Activated naive CD8-positive, alpha-beta T cell treated with anti-CD3 and anti-CD28 coated beads, Interleukin-2, amount 50 U/mL, for 16 hours (primary cell): Measurements from ENCODE around the gene UNC13C.

Source experiments
- DNase-seq: peaks from one replicate; pipeline ENCODE4 v3.0.0-alpha.2; 2020; ENCODE audit warnings: low read depth, low spot score

The UNC13C gene

DNA sequence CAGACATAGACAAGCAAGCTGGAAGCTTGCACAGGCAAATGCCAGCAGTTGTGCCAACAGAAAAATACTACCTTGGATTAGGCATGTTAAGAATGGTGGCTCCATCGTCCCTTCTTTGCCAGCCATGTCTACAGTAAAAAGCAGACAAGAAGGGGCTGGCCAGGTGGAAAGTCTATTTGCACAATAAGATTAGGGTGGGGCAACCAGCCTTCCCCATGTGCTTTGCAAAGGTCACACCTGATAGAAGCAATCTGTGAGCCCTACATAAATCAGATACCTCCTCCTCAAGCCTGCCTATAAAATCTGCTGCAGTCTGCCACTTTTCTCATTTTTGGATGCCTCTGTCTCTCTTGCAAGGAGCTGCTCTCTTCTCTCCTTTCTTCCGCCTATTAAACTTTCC, 662.6 kb downstream of the UNC13C start:
- no peak for DNase-seq

DNA sequence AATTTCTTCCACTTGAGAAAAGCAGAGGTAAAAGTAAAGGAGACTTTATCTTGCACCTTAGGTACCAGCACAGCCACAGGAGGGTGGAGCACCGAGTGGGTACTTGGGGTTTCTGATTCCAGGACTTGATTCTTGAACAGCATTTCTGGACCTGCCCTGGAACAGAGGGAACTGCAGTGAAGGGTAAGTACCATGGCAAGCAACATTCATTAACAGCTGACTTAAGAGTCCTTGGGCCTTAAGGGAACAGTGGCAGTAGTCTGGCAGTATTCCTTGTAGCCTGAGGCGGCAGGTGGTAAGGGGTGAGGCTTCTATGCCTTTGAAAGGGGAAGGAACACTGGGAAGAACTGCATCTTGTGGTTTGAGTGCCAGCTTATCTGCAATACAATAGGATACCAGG, 666.6 kb downstream of the UNC13C start:
- no peak for DNase-seq

- no peak for DNase-seq
These were observed 681.4 kb downstream of the UNC13C start for GRCh38 chr15:54659646-54660045.

DNA sequence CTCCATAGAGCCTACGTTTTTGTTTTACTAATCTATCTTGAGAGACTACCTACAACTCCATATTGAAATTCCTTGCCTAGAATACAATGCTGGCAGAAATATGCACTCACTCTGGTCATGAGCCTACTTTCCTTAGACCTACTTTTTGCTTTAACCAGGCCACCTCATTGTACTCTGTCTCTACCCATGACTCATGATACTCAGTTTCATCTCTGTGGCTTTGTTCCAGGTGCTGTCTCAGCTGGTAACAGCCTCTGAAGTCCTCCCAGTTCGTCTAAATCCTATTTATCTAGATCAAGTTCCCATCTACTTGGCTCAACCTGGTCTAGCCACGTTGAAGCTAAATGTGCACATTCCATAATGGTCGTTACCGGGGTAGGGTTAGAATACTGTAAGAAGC, 682.1 kb downstream of the UNC13C start:
- no peak for DNase-seq

DNA sequence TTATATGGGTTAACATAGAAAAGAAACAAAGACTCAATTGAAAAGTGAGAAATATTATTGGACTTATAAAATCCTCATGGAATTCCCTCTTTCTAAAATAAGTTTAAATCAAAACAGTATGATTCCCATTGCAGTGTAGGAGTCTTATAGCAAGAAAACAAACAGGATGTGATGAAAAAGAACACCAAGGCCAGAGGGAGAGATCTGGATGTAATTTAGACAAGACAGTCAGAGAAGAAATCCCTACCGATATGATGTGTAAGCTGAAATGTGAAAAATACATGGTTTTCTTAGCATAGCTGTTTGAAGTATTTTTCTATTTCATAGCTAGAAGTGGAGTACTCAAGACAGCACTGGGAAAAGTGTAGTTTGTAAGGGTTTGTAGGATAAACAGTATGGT, 697.0 kb downstream of the UNC13C start:
- no peak for DNase-seq

GRCh38 chr15:54681584-54681983, 703.3 kb downstream of the UNC13C start:
- DNase-seq, result no peak
